Esophagus squamous epithelium (tissue), 4 donors: ENCODE measurements around the gene OPTN.

Experiments used
- POLR2A ChIP-seq, 4 donors: fragments of 450-650 bp; IDR thresholded peaks; one replicate each; pipeline ENCODE4 v1.6.1; 2017; ENCODE audit warnings: antibody characterized with exemption in 4 of 4, mild to moderate bottlenecking in 4 of 4, moderate library complexity in 3 of 4
- TF ChIP-seq, protein P1 (sequence below), 6 experiments: fragments of 450-650 bp in 4 of 6; fragments of 200-600 bp in 2 of 6; sonication (generic) in 2 of 6; IDR thresholded peaks; one replicate each; pipeline ENCODE4 v1.5.1; 2016 to 2019; ENCODE audit warnings: antibody characterized with exemption in 6 of 6, mild to moderate bottlenecking in 4 of 6, moderate library complexity in 4 of 6

DNA sequence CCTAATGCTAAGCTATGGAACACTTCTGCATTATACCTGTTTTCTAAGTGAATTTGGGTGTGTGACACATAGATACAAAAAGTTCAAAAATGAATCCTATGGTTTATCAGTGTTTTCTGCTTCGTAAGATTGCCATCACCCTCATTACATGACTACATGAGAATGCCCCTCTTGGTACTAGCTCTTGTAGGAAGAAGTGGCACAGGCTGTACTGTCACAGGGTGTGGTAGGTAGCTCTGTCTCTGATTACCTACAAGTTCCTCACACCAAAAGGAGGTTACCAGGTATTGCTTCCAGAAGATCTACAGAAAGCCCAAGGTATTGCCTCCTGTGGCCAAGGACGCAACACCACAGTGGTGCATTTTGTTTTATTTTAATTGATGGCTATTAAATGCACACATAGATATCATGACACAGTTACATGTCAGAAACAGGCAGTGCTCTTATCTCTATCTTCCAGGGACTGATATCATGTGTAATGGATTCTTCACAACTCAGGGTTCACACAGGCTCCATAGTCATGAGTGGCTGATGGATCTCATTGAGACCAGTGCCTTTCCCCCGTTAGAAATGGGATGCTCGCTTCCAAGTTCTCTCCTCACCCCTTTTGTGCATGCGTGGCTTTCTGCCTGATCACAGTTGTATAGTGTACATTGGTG lies 6.6 kb downstream of the OPTN start:
- TF ChIP-seq, protein P1, sequence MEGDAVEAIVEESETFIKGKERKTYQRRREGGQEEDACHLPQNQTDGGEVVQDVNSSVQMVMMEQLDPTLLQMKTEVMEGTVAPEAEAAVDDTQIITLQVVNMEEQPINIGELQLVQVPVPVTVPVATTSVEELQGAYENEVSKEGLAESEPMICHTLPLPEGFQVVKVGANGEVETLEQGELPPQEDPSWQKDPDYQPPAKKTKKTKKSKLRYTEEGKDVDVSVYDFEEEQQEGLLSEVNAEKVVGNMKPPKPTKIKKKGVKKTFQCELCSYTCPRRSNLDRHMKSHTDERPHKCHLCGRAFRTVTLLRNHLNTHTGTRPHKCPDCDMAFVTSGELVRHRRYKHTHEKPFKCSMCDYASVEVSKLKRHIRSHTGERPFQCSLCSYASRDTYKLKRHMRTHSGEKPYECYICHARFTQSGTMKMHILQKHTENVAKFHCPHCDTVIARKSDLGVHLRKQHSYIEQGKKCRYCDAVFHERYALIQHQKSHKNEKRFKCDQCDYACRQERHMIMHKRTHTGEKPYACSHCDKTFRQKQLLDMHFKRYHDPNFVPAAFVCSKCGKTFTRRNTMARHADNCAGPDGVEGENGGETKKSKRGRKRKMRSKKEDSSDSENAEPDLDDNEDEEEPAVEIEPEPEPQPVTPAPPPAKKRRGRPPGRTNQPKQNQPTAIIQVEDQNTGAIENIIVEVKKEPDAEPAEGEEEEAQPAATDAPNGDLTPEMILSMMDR (IDR thresholded peaks at IDR 0.05), result no peak
- no peak for TF ChIP-seq POLR2A (IDR thresholded peaks at IDR 0.05)
